Fibroblast of lung (primary cell): ENCODE data around the gene UNC13B. TPM values are rescaled to one million over a fixed set of nuclear protein-coding genes. Genes with fewer than 3 reads are reported as not detected.

Experiments used
- DNase-seq, 2 donors: peaks; one replicate each; pipeline versions ENCODE4 v3.0.0 to v3.0.0-alpha.2; 2010; ENCODE audit warnings: low read depth in 2 of 2
- H2AFZ ChIP-seq: 2 replicates; pipeline ENCODE4 v1.5.1; 2012; ENCODE audit warnings: low read length, control low read depth, inconsistent platforms
- H3K27ac ChIP-seq: 2 replicates; pipeline ENCODE4 v1.5.1; 2011; ENCODE audit warnings: low read length, control low read depth; ENCODE audit not compliant: insufficient read depth
- H3K27me3 ChIP-seq: 2 replicates; pipeline ENCODE4 v1.5.1; 2011; ENCODE audit warnings: mild to moderate bottlenecking, low read length; ENCODE audit not compliant: control insufficient read depth, insufficient read depth
- H3K36me3 ChIP-seq: 2 replicates; pipeline ENCODE4 v1.5.1; 2011; ENCODE audit warnings: low read length; ENCODE audit not compliant: control insufficient read depth, insufficient read depth
- H3K4me1 ChIP-seq: 2 replicates; pipeline ENCODE4 v1.5.1; 2011; ENCODE audit warnings: low read length; ENCODE audit not compliant: control insufficient read depth, insufficient read depth; ENCODE audit errors: extremely low read depth
- H3K4me2 ChIP-seq: 2 replicates; pipeline ENCODE4 v1.5.1; 2011; ENCODE audit warnings: low read length, control low read depth; ENCODE audit not compliant: insufficient read depth; ENCODE audit errors: extremely low read depth
- H3K4me3 ChIP-seq, 4 experiments: fragments of 200-600 bp in 1 of 4; sonication (generic) in 1 of 4; replicated peaks in 1 of 4; 2 replicates each; pipeline ENCODE4 v1.5.1; 2011 to 2016; ENCODE audit warnings: low read length in 4 of 4, low read depth in 3 of 4, mild to moderate bottlenecking in 3 of 4, control low read depth in 2 of 4, inconsistent platforms in 1 of 4, mixed read lengths in 1 of 4; ENCODE audit not compliant: insufficient read depth in 1 of 4; ENCODE audit errors: control extremely low read depth in 1 of 4
- H3K79me2 ChIP-seq: 2 replicates; pipeline ENCODE4 v1.5.1; 2012; ENCODE audit warnings: mild to moderate bottlenecking, low read length, inconsistent platforms; ENCODE audit not compliant: control insufficient read depth, insufficient read depth
- H3K9ac ChIP-seq: 2 replicates; pipeline ENCODE4 v1.5.1; 2011; ENCODE audit warnings: mild to moderate bottlenecking, low read length, control low read depth; ENCODE audit not compliant: insufficient read depth
- H3K9me3 ChIP-seq: 2 replicates; pipeline ENCODE4 v1.5.1; 2012; ENCODE audit warnings: low read depth, low read length; ENCODE audit not compliant: control insufficient read depth, insufficient read depth
- H4K20me1 ChIP-seq: 2 replicates; pipeline ENCODE4 v1.5.1; 2011; ENCODE audit warnings: low read length; ENCODE audit not compliant: control insufficient read depth, insufficient read depth; ENCODE audit errors: extremely low read depth
- CTCF ChIP-seq, 2 donors: IDR thresholded peaks in 1 of 2; conservative IDR thresholded peaks in 1 of 2; 1 replicate in 1 of 2; 2 replicates in 1 of 2; pipeline ENCODE4 v1.5.1; 2011 to 2012; ENCODE audit warnings: low read length in 2 of 2, control low read depth in 1 of 2, inconsistent platforms in 1 of 2, low read depth in 1 of 2, mild to moderate bottlenecking in 1 of 2
- EZH2 ChIP-seq: IDR thresholded peaks from 2 replicates; pipeline ENCODE4 v1.5.1; 2012; ENCODE audit warnings: low read length, control low read depth, mild to moderate bottlenecking; ENCODE audit errors: missing control alignments
- polyA plus RNA-seq, 2 donors: library from polyadenylated mRNA; depleted of rRNA in 1 of 2; stranded (reverse) in 1 of 2; unstranded in 1 of 2; fragments of >200 nt; gene quantifications; 2 replicates each; pipeline ENCODE4 v1.2.1, GENCODE V29; 2011 to 2012; ENCODE audit warnings: missing spikeins in 1 of 2
- total RNA-seq: library from RNA; depleted of rRNA; stranded (reverse); fragments of >200 nt; gene quantifications from 2 replicates; pipeline ENCODE4 v1.2.1, GENCODE V29; 2014

Gene UNC13B
- total and polyA plus RNA-seq, 2 donors (not counting 1 experiment from before 2014, with no cell fraction given), result 9.7 to 38.3 TPM

- Histone ChIP-seq H2AFZ (peak overlapping the region; percentile 9), H3K4me2 (peak overlapping the region; percentile 90), H3K27ac (peak overlapping the region; percentile 66), H4K20me1 (no peaks in the 10 kb centered on the region), H3K4me3 (peak overlapping the region in 2 of 4 experiments; percentile 37 to 49), H3K36me3 (no peaks in the 10 kb centered on the region), H3K9me3 (no peaks in the 10 kb centered on the region), H3K4me1 (peaks cover 13% of the 10 kb centered on the region), H3K9ac (no peak overlapping the region), H3K79me2 (no peaks in the 10 kb centered on the region), H3K27me3 (no peaks in the 10 kb centered on the region)
- TF ChIP-seq EZH2, result no peak
- no peak for TF ChIP-seq CTCF (conservative IDR thresholded peaks at IDR 0.05 in 1 of 2, IDR thresholded peaks at IDR 0.05 in 1 of 2; ENCODE audit: low read depth in 1 of 2, low read length in 2 of 2)
- no peak for DNase-seq
Measured at GRCh38 chr9:35341021-35341420, 179.2 kb downstream of the UNC13B start.

GRCh38 chr9:35341585-35341984 lies 179.8 kb downstream of the UNC13B start:
- H2AFZ ChIP-seq, result peak overlapping the region; percentile 9

More at GRCh38 chr9:35341585-35341984, 179.8 kb downstream of the UNC13B start:
- Histone ChIP-seq H3K4me3 (peak overlapping the region; percentile 27 to 49 (median 37)), H3K27me3 (no peaks in the 10 kb centered on the region), H3K79me2 (no peaks in the 10 kb centered on the region), H3K4me2 (peak overlapping the region; percentile 90), H3K9me3 (no peaks in the 10 kb centered on the region), H3K4me1 (peaks cover 13% of the 10 kb centered on the region), H3K27ac (peak overlapping the region; percentile 66), H3K9ac (peak overlapping the region; percentile 8), H4K20me1 (no peaks in the 10 kb centered on the region), H3K36me3 (no peaks in the 10 kb centered on the region)
- peak; percentile 80 to 87 for DNase-seq
- TF ChIP-seq EZH2, result no peak
- no peak for TF ChIP-seq CTCF (conservative IDR thresholded peaks at IDR 0.05 in 1 of 2, IDR thresholded peaks at IDR 0.05 in 1 of 2; ENCODE audit: low read depth in 1 of 2, low read length in 2 of 2)
